IPS-20b (cell line): ENCODE data around the gene CNGB1.
"Not testable (repeated sequence)": the region's sequence is repeated elsewhere in the genome, so short reads cannot be mapped to it uniquely, and the experiment has no call there.

ENCODE experiments used
- H3K27ac ChIP-seq: one replicate; pipeline ENCODE4 v1.5.1; 2013; ENCODE audit warnings: low read length
- H3K27me3 ChIP-seq: 2 replicates; pipeline ENCODE4 v1.6.1; 2013; ENCODE audit warnings: mild to moderate bottlenecking, low read length, inconsistent platforms; ENCODE audit not compliant: insufficient read depth
- H3K36me3 ChIP-seq: 2 replicates; pipeline ENCODE4 v1.6.1; 2013; ENCODE audit warnings: low read depth, mild to moderate bottlenecking, inconsistent platforms, low read length, moderate library complexity; ENCODE audit not compliant: insufficient read depth
- H3K4me1 ChIP-seq: 2 replicates; pipeline ENCODE4 v1.6.1; 2013; ENCODE audit warnings: mild to moderate bottlenecking, control low read depth, inconsistent platforms, low read length, moderate library complexity; ENCODE audit not compliant: insufficient read depth
- H3K4me3 ChIP-seq: 2 replicates; pipeline ENCODE4 v1.5.1; 2013; ENCODE audit warnings: mild to moderate bottlenecking, low read length, inconsistent platforms
- H3K9ac ChIP-seq: 2 replicates; pipeline ENCODE4 v1.6.1; 2013; ENCODE audit warnings: low read depth, mild to moderate bottlenecking, inconsistent platforms, low read length, moderate library complexity
- H3K9me3 ChIP-seq: 2 replicates; pipeline ENCODE4 v1.6.1; 2013; ENCODE audit warnings: mild to moderate bottlenecking, low read depth, low read length, inconsistent platforms; ENCODE audit not compliant: insufficient read depth

CNGB1 gene

DNA sequence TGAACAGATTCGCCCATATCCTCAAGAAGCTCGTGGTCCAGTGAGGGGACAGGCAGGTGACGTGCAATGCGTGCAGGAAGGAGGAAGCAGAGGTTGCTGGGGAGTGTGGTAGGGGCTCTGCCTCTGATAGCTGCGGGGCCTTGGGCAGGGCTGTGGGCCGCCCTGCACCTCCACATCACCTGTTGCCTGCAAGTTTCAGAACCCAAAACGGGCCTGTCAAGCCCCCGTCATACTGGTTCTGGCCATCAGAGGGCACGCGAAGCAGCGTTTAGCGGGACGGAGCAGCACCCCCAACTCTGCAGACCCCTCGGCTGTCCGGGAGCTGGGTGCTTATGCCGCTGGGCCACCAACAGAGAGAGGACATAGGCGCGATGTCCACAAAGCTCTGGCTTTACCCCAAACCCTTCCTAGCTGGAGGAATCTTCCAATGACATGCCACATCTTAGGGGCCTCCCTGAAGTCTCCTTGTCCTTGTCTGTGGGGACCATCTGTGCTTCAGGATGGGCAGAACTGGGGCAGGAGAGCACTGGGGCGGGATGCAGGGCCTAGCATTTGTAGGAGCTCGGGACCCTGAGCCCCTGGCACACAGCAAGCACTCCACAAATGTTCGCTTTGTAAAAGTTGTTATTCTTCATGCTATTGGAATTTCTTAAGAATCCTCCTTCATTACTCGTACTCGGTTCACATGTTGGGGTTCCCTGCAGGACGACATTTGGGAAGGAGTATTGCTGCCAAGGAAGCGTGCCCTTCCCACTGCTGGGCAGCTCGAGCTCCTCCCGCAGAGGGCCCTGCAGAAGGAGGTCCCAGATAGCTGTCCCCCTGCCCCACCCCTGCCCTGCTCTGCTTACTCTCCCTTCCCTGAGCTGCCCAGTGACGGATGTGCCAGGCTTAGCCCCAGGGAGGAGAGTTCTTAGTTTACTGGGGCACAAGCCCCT is 64.3 kb downstream of the CNGB1 start:
- no peak overlapping the region for H3K27ac ChIP-seq

DNA sequence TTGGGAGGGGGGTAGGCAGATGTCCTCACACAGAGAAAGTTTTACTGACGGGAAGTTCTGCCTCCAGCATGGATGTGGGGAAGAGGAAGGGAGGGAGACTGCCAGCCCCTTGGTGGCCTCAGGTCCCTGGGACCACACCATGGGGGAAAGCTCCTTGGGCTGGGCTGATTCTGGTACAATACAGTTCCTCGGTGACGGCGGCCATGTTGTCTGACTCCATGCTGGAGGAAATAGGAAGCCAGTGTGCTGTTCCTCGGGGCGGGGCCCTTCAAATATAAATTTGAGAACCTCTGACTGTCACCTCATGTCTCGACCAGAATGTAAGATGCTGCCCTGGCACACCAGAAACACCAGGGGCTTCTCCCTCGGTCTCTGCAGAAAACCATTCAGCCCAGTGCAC is 66.8 kb downstream of the CNGB1 start:
- Histone ChIP-seq H3K4me1 (no peaks in the 10 kb centered on the region), H3K9ac (no peak overlapping the region), H3K9me3 (no peaks in the 10 kb centered on the region), H3K27ac (no peak overlapping the region), H3K4me3 (no peak overlapping the region), H3K27me3 (peaks cover 4% of the 10 kb centered on the region; the same call in 1 of the 2 replicates), H3K36me3 (no peaks in the 10 kb centered on the region)

More for the DNA sequence above, 64.3 kb downstream of the CNGB1 start:
- Histone ChIP-seq H3K27me3 (peaks cover 4% of the 10 kb centered on the region; the same call in 1 of the 2 replicates), H3K9me3 (no peaks in the 10 kb centered on the region), H3K4me1 (no peaks in the 10 kb centered on the region), H3K4me3 (no peak overlapping the region), H3K36me3 (no peaks in the 10 kb centered on the region), H3K9ac (no peak overlapping the region)

DNA sequence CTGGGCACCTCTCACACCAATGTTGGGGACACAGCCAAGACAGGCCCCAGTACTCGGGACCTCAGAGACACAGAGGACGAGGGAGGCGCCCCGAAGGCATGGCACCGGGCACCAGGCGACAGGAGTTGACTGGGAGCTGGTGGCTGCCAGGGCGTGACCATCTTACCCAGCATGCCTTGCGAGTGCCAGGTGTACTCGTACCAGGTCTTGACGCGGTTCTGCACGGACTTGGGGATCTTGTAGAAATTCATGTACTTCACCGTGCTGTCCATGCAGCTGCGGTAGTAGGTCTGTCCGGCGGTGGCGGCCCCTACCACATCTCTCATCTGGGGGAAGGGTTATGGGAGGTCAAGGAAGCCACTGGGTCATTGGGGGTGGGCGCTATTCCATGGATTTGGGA is 67.3 kb downstream of the CNGB1 start:
- H3K9me3 ChIP-seq = no peaks in the 10 kb centered on the region
- H3K4me1 ChIP-seq = no peaks in the 10 kb centered on the region
- no peak overlapping the region for H3K9ac ChIP-seq
- H3K36me3 ChIP-seq = no peaks in the 10 kb centered on the region
- no peak overlapping the region for H3K4me3 ChIP-seq
- H3K27ac ChIP-seq = no peak overlapping the region
- peaks cover 4% of the 10 kb centered on the region; the same call in 1 of the 2 replicates for H3K27me3 ChIP-seq

DNA sequence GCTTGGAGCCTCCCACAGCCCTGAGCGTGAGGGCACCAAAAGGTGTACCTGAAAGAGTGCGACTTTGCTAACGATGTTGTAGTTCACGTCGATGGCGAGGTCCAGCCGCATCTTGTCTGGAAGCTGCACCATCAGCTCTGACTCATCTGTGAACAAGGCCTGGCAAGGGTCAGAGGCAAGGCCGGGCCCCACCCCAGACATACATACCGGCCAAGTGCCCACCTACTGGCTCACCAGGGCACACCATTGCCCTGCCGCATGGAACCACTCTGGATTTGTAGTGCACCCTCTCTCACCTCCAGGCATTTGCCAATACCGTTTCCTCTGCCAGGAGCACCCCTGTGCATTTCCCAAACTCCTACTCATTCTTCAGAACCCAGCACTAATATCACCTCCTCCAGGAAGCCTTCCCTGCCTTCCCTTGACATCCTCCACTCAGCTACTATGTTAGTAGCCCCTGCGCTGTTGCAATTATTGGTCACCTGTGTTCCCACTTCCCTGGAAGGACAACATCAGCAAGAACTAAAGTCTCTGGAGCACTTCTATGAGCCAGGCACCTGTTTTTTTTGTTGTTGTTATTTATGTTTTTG is 69.4 kb downstream of the CNGB1 start:
- Histone ChIP-seq H3K9ac (no peak overlapping the region), H3K36me3 (no peaks in the 10 kb centered on the region), H3K27me3 (peaks cover 4% of the 10 kb centered on the region; the same call in 1 of the 2 replicates), H3K4me3 (no peak overlapping the region), H3K27ac (no peak overlapping the region), H3K9me3 (no peaks in the 10 kb centered on the region), H3K4me1 (no peaks in the 10 kb centered on the region)

DNA sequence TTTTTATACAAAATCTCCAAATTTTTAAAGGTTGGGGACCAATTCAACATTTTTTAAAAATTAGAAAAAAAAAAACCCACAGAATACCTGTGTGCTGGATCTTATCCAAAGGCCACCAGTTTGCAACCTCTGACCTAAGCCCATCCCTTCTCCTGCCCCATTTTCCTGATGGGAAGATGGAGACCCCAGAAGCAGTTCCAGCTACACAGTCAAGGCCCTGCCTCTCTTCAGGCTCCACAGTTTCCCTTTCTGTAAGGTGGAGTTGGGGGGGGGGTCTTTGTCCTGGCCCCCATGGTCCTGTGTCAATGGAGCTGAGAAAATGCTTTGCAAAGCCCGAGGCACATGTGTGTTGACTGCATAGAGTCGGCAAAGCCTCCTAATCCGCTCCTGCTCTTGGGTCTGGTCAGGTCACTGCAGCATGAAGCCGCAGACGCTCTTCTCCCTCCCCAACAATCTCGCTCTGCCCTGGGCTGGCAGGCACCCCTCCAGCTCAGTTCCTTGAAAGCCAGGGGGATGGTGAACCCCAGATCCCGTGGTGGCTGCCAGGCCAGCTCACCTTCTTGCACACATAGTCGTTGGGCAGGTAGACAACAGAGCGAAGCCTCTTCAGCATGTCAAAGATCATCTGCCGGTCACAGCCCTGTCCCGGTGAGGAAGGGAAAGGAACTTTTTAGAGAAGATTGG is 70.0 kb downstream of the CNGB1 start:
- Histone ChIP-seq H3K4me1 (no peaks in the 10 kb centered on the region), H3K9me3 (no peaks in the 10 kb centered on the region), H3K27ac (no peak overlapping the region), H3K4me3 (no peak overlapping the region), H3K27me3 (peaks cover 2% of the 10 kb centered on the region; the same call in 1 of the 2 replicates), H3K36me3 (no peaks in the 10 kb centered on the region), H3K9ac (no peak overlapping the region; the same call in 1 of the 2 replicates)

DNA sequence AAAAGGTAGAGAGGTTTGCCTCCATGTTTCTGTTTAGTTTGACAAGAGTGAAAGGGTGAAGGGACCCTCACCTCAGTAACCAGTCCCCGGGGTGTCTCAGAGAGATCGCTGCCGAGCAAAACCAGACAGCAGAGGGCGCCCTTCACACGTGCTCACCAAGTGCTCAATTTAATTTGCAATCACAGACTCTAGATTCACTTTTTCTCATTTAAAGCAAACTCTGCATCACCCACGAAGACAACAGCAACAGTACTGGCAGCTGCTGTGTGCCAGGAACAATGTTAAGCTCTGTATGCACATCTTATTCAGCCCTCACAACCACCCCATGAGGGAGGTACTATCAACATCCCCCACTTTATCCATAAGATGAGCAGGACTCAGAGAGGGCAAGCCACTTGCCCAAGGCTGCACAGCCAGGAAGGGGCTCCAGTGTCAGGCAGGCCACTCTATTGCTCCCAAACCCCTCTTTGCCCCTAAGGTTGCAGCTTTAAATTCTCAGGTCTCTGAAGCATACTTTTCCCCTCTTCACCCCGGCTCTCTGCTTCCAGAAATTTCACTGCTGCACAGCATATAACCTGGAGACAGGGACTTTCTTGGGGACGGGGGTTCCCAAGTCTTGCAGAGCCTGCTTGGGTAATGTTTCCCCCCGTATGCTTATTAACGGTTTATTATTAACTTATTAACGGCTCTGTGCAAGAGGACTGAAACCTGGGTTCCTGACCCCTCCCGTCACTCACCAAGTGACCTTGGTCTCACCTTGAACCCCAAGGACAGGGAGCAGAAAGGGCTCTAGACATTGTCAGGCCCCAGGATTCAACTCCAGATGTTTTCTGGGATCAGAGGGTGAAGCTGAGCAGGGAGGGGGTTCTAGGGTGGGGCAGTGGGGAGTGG is 70.9 kb downstream of the CNGB1 start:
- no peaks in the 10 kb centered on the region for H3K27me3 ChIP-seq
- no peaks in the 10 kb centered on the region for H3K9me3 ChIP-seq
- no peak overlapping the region for H3K9ac ChIP-seq
- H3K4me1 ChIP-seq = no peaks in the 10 kb centered on the region
- no peaks in the 10 kb centered on the region for H3K36me3 ChIP-seq
- H3K27ac ChIP-seq = no peak overlapping the region
- H3K4me3 ChIP-seq = no peak overlapping the region

DNA sequence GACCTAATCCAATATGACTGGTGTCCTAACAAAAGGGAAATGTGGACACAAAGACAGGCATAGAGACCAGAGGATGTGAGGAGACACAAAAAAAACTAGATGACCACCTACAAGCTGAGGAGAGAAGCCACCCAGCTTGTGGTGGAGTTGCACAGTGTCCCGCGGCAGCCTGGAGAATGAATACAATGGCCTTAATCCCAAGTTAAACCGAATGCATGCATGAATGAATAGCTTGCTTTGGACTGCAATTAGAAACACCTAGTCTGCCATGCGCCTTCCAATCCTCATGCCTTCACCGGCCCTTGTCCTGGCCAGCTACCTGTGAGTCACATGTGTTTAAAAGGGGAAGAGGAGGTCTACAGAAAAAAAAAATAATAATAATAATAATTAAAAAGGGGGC is 72.0 kb downstream of the CNGB1 start:
- Histone ChIP-seq H3K4me1 (no peaks in the 10 kb centered on the region; the same call in 1 of the 2 replicates), H3K36me3 (no peaks in the 10 kb centered on the region), H3K9me3 (no peaks in the 10 kb centered on the region), H3K4me3 (no peak overlapping the region), H3K9ac (no peak overlapping the region), H3K27ac (no peak overlapping the region), H3K27me3 (no peaks in the 10 kb centered on the region)

DNA sequence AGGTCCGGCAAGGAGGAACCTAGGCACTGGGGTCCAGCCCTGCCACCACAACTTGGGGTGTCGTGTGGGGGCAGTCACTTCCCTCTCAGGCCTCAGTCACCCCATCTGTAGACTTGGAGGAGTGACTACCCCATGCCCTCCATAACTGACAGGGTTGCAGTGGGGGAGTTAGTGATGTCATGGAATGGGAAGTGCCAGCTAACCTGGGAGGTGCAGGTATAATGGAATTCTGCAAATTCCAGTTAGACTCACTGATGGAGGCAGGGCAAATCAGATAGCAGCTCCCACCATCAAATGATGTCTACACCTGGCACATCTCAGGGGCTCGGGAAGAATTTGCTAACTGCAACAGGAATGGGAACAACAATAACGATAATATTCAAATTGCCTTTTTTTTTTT is 72.9 kb downstream of the CNGB1 start:
- Histone ChIP-seq H3K9ac (no peak overlapping the region), H3K27ac (no peak overlapping the region), H3K9me3 (no peaks in the 10 kb centered on the region), H3K4me3 (no peak overlapping the region), H3K4me1 (no peaks in the 10 kb centered on the region; the same call in 1 of the 2 replicates), H3K27me3 (no peaks in the 10 kb centered on the region), H3K36me3 (no peaks in the 10 kb centered on the region)

DNA sequence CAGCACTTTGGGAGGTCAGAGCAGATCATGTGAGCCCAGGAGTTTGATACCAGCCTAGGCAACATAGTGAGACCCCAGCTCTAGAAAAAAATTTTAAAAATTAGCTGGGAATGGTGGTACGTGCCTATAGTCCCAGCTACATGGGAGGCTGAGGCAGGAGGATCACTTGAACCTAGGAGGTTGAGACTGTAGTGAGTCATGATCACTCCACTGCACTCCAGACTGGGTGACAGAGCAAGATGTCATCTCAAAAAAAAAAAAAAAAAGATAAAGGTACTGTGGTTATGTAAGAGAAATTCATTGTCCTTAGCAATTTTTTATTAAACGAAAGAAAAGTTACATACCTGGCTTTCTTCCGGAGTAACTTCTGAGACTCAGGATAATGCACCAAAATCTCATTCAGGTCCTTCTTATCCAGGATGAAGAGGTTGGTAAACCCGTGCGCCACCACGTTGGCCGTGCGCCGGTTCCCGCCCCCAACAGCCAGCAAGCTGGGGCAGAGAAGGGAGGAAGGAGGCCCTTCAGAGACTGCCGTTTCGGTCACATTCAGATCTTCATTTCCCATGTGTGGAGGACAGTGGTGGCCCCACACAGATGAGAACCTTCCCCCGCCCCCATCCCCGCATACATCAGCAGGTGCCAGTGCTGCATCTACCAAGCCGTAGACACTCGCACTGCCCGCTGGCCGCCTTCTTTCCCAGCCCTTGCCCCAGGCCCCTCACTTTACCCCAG is 73.7 kb downstream of the CNGB1 start:
- no peak overlapping the region for H3K27ac ChIP-seq
- no peaks in the 10 kb centered on the region for H3K36me3 ChIP-seq
- H3K9ac ChIP-seq = no peak overlapping the region
- no peak overlapping the region for H3K4me3 ChIP-seq
- H3K27me3 ChIP-seq = no peaks in the 10 kb centered on the region
- peaks cover 2% of the 10 kb centered on the region; the same call in 1 of the 2 replicates for H3K4me1 ChIP-seq
- H3K9me3 ChIP-seq = no peaks in the 10 kb centered on the region

DNA sequence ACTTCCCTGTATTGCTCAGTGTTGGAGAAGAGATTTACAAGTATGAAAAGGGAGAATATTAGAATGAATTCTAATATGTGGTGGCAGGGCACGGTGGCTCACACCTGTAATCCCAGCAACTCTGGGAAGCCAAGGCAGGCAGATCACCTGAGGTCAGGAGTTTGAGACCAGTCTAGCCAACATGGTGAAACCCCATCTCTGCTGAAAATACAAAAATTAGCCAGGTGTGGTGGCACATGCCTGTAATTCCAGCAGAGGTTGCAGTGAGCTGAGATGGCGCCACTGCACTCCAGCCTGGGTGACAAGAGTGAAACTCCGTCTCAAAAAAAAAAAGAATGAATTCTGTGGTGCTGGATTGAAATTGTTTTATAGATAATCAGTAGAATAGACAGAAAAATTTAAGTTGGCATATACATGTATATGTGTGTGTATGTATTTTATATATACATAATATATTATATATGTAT is 75.8 kb downstream of the CNGB1 start:
- H3K36me3 ChIP-seq, H3K4me1 ChIP-seq: not testable (repeated sequence)

More for the DNA sequence above, 75.8 kb downstream of the CNGB1 start:
- H3K9ac ChIP-seq, H3K4me3 ChIP-seq, H3K9me3 ChIP-seq, H3K27me3 ChIP-seq, H3K27ac ChIP-seq: not testable (repeated sequence)
